MM.1S (cell line): ENCODE measurements around the gene ADAMTS12.

Source experiments
- DNase-seq: peaks from one replicate; pipeline ENCODE4 v3.0.0-alpha.2; 2015
- H2AFZ ChIP-seq: fragments of 300-600 bp; sonication (generic); 2 replicates; pipeline ENCODE4 v1.6.0; 2016; ENCODE audit warnings: antibody characterized with exemption, low read length
- H3F3A ChIP-seq: fragments of 300-600 bp; sonication (generic); 2 replicates; pipeline ENCODE4 v1.6.1; 2016; ENCODE audit warnings: mild to moderate bottlenecking, antibody characterized with exemption, low read length, moderate library complexity, mixed read lengths; ENCODE audit not compliant: insufficient read depth
- H3K27ac ChIP-seq: fragments of 300-600 bp; sonication (generic); 2 replicates; pipeline ENCODE4 v1.5.1; 2016; ENCODE audit warnings: mild to moderate bottlenecking, low read length
- H3K27me3 ChIP-seq: fragments of 300-600 bp; sonication (generic); replicated peaks from 2 replicates; pipeline ENCODE4 v1.6.0; 2016; ENCODE audit warnings: low read length; ENCODE audit not compliant: insufficient read depth
- H3K36me3 ChIP-seq: fragments of 300-600 bp; sonication (generic); replicated peaks from 2 replicates; pipeline ENCODE4 v1.6.1; 2016; ENCODE audit warnings: mild to moderate bottlenecking, low read length, mixed read lengths; ENCODE audit not compliant: insufficient read depth
- H3K4me1 ChIP-seq: fragments of 300-600 bp; sonication (generic); 2 replicates; pipeline ENCODE4 v1.6.1; 2016; ENCODE audit warnings: low read length, mixed read lengths
- H3K4me2 ChIP-seq: fragments of 300-600 bp; sonication (generic); 2 replicates; pipeline ENCODE4 v1.6.0; 2016; ENCODE audit warnings: low read depth, low read length
- H3K4me3 ChIP-seq: fragments of 300-600 bp; sonication (generic); 2 replicates; pipeline ENCODE4 v1.5.1; 2016; ENCODE audit warnings: low read length, mixed read lengths
- H3K79me2 ChIP-seq: fragments of 300-600 bp; sonication (generic); 2 replicates; pipeline ENCODE4 v1.6.1; 2016; ENCODE audit warnings: mixed run types, low read length, mixed read lengths
- H3K9ac ChIP-seq: fragments of 300-600 bp; sonication (generic); 2 replicates; pipeline ENCODE4 v1.6.1; 2016; ENCODE audit warnings: low read length, mixed read lengths
- H3K9me2 ChIP-seq: fragments of 300-600 bp; sonication (generic); replicated peaks from 2 replicates; pipeline ENCODE4 v1.6.1; 2016; ENCODE audit warnings: mild to moderate bottlenecking, low read length, mixed read lengths; ENCODE audit not compliant: insufficient read depth
- H3K9me3 ChIP-seq: fragments of 300-600 bp; sonication (generic); replicated peaks from 2 replicates; pipeline ENCODE4 v1.6.1; 2016; ENCODE audit warnings: mild to moderate bottlenecking, low read length, mixed read lengths; ENCODE audit not compliant: insufficient read depth
- H4K20me1 ChIP-seq: fragments of 300-600 bp; sonication (generic); 2 replicates; pipeline ENCODE4 v1.6.1; 2016; ENCODE audit warnings: mild to moderate bottlenecking, low read length, moderate library complexity, mixed read lengths; ENCODE audit not compliant: insufficient read depth
- EZH2 ChIP-seq: fragments of 300-600 bp; sonication (generic); optimal IDR thresholded peaks from 2 replicates; pipeline ENCODE3; 2017; ENCODE audit warnings: low read depth, mild to moderate bottlenecking, antibody characterized with exemption, low read length, mixed read lengths
- EZH2phosphoT487 ChIP-seq: fragments of 300-600 bp; sonication (generic); IDR thresholded peaks from 2 replicates; pipeline ENCODE4 v1.6.1; 2018; ENCODE audit warnings: antibody characterized with exemption, low read length
- TF ChIP-seq, protein P1 (sequence below): fragments of 300-600 bp; sonication (generic); IDR thresholded peaks from 2 replicates; pipeline ENCODE4 v1.5.1; 2016; ENCODE audit warnings: antibody characterized with exemption, low read length, mixed read lengths

The ADAMTS12 gene

DNA sequence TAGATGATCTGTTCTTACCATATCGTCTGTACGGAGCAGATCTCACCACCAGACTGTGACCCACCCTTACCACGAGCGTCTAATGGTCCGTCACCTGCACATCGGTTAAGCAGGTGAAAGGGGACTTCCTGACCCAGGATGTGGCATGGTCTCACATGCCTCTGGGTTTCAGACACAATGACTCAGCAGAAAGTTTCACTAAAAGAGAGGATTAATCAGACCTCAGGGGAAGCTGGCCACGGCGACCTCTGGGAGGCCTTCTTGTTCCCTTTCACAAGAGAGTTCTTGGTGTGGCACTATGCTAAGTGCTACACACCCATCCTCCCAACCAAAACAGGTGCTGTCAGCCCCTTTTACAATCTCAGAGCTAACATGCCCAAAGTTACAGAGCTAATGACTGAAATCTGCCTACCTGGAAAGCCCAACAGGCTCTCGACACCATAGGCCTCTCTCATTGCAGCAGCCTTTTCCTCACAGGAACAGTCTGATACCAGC, 41.6 kb downstream of the ADAMTS12 start:
- Histone ChIP-seq H3K4me1 (peaks cover 15% of the 10 kb centered on the region), H3K27ac (peak overlapping the region; percentile 49; the same call in 1 of the 2 replicates), H3K9ac (no peak overlapping the region), H3K36me3 (no peaks in the 10 kb centered on the region), H3K9me2 (no peaks in the 10 kb centered on the region), H3K4me3 (no peak overlapping the region), H3K9me3 (no peaks in the 10 kb centered on the region), H3K27me3 (no peaks in the 10 kb centered on the region), H3K79me2 (no peaks in the 10 kb centered on the region), H3F3A (peaks cover 12% of the 10 kb centered on the region), H4K20me1 (no peaks in the 10 kb centered on the region), H3K4me2 (peak overlapping the region; percentile 48), H2AFZ (no peak overlapping the region; the same call in 1 of the 2 replicates)
- TF ChIP-seq, protein P1, sequence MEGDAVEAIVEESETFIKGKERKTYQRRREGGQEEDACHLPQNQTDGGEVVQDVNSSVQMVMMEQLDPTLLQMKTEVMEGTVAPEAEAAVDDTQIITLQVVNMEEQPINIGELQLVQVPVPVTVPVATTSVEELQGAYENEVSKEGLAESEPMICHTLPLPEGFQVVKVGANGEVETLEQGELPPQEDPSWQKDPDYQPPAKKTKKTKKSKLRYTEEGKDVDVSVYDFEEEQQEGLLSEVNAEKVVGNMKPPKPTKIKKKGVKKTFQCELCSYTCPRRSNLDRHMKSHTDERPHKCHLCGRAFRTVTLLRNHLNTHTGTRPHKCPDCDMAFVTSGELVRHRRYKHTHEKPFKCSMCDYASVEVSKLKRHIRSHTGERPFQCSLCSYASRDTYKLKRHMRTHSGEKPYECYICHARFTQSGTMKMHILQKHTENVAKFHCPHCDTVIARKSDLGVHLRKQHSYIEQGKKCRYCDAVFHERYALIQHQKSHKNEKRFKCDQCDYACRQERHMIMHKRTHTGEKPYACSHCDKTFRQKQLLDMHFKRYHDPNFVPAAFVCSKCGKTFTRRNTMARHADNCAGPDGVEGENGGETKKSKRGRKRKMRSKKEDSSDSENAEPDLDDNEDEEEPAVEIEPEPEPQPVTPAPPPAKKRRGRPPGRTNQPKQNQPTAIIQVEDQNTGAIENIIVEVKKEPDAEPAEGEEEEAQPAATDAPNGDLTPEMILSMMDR, result no peak
- TF ChIP-seq EZH2phosphoT487 (no peak), EZH2 (no peak)
- DNase-seq, result peak; percentile 96

DNA sequence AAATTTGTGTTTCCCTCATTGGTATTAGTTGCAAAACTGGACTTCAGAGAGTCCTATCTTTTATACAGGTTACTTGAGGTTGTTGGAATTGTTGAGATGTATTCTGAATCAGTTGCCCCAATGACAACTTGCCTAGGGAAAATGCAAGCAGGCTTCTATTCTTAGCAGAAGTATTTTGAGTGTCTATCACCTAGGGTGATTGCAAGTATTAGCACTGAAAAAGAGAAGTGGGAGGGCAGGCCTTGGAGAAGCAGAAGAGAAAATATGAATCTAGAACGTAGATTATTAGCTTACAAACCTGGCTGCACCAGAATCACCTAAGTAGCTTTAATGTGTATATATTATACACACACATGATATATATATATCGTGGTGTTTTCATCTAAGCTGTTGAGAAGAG, 43.2 kb downstream of the ADAMTS12 start:
- Histone ChIP-seq H3F3A (peaks cover 12% of the 10 kb centered on the region), H3K36me3 (no peaks in the 10 kb centered on the region), H3K4me3 (no peak overlapping the region), H4K20me1 (no peaks in the 10 kb centered on the region), H2AFZ (no peak overlapping the region), H3K27me3 (no peaks in the 10 kb centered on the region), H3K27ac (no peak overlapping the region), H3K9me2 (no peaks in the 10 kb centered on the region), H3K4me1 (peaks cover 15% of the 10 kb centered on the region), H3K9me3 (no peaks in the 10 kb centered on the region), H3K9ac (no peak overlapping the region), H3K4me2 (peak overlapping the region; percentile 7; the same call in 1 of the 2 replicates), H3K79me2 (no peaks in the 10 kb centered on the region)
- no peak for TF ChIP-seq EZH2
- DNase-seq, result peak; percentile 15

DNA sequence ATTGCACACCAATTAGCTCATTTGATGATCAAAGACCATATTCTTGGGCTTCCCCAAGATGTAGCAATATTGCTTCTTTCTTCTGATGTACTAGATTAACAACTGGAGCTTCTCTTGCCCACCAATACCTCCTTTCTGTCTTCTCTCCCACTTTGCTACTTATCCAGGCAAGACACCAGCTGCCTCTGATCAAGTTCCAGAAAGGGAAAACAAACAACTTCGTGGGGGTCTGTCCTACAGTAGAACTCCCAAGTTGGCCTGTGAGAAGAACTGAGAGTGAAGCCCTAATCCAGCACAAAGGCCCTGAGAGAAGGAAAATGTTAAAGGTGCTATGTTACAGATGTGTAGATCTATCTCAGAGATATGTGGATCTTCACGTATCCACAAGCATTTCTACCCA, 44.9 kb downstream of the ADAMTS12 start:
- H3K79me2 ChIP-seq, result no peaks in the 10 kb centered on the region
- no peaks in the 10 kb centered on the region for H4K20me1 ChIP-seq
- TF ChIP-seq, protein P1, result no peak
- TF ChIP-seq EZH2 (no peak), EZH2phosphoT487 (no peak)
- DNase-seq, result no peak
- no peaks in the 10 kb centered on the region for H3K27me3 ChIP-seq
- no peak overlapping the region for H2AFZ ChIP-seq
- H3K4me2 ChIP-seq, result no peak overlapping the region
- H3K4me1 ChIP-seq, result peaks cover 15% of the 10 kb centered on the region
- no peaks in the 10 kb centered on the region for H3K9me2 ChIP-seq
- no peaks in the 10 kb centered on the region for H3K36me3 ChIP-seq
- H3K4me3 ChIP-seq, result no peak overlapping the region
- H3K9ac ChIP-seq, result no peak overlapping the region
- peaks cover 12% of the 10 kb centered on the region for H3F3A ChIP-seq
- H3K9me3 ChIP-seq, result no peaks in the 10 kb centered on the region
- H3K27ac ChIP-seq, result no peak overlapping the region

DNA sequence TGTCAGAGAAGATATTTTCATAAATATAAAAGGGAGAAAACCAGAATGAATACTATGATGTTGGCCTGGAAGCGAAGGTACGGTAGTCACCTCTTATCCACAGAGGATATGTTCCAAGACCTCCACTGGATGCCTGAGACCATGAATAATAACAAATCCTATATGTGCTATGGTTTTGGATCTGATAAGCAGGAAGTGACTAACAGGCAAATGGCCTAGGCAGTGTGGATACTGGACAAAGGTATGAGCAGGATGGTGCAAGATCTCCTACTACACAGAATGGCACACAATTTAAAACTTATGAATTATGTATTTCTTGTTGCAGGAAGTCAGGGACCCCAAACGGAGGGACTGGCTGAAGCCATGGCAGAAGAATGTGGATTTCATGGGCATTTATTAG, 48.2 kb downstream of the ADAMTS12 start:
- Histone ChIP-seq H2AFZ (no peak overlapping the region), H3K9ac (no peak overlapping the region)
- no peak for DNase-seq

More for the DNA sequence above, 48.2 kb downstream of the ADAMTS12 start:
- Histone ChIP-seq H3K79me2 (no peaks in the 10 kb centered on the region), H3K27ac (no peak overlapping the region), H3K4me1 (peaks cover 6% of the 10 kb centered on the region; the same call in 1 of the 2 replicates), H3K27me3 (no peaks in the 10 kb centered on the region), H4K20me1 (no peaks in the 10 kb centered on the region), H3K4me3 (no peak overlapping the region), H3K4me2 (no peak overlapping the region), H3F3A (no peaks in the 10 kb centered on the region), H3K36me3 (no peaks in the 10 kb centered on the region), H3K9me2 (no peaks in the 10 kb centered on the region), H3K9me3 (no peaks in the 10 kb centered on the region)
- no peak for TF ChIP-seq EZH2
- no peak for TF ChIP-seq EZH2phosphoT487
- TF ChIP-seq, protein P1, result no peak
